GM12878 (cell line): ENCODE measurements around the gene CDR2. TPM values are rescaled to one million over a fixed set of nuclear protein-coding genes. Genes with fewer than 3 reads are reported as not detected.

ENCODE experiments used
- ATAC-seq: fragments of 200-7000 bp; cut with Tn5 transposase; 3 replicates; pipeline ENCODE4 v1.9.1; 2020; ENCODE audit warnings: mild to moderate bottlenecking, moderate library complexity
- BruUV-seq: library from RNA; stranded (reverse); fragments of 400-500 nt; replicated peaks from 2 replicates; lab custom pipeline; 2021; lab: Mats Ljungman, UMichigan
- CTCF ChIA-PET: fragments of 300-600 bp; sonication (Branson Sonifier 250); formaldehyde crosslinking; extraction: SDS; loops from one replicate; lab custom pipeline; 2021; ENCODE audit warnings: inconsistent platforms; lab: Yijun Ruan, JAX
- POLR2A ChIA-PET: fragments of 350-600 bp; formaldehyde crosslinking; extraction: SDS; loops from one replicate; lab custom pipeline; 2021; ENCODE audit warnings: inconsistent platforms; lab: Charles Lee
- RAD21 ChIA-PET: fragments of 300-600 bp; sonication (Branson Sonifier 250); formaldehyde crosslinking; loops from one replicate; lab custom pipeline; 2023; ENCODE audit warnings: antibody characterized with exemption; ENCODE audit not compliant: unreplicated experiment; lab: Charles Lee
- SMC1A ChIA-PET: fragments of 300-600 bp; sonication (Branson Sonifier 250); formaldehyde crosslinking; loops from one replicate; lab custom pipeline; 2023; ENCODE audit not compliant: unreplicated experiment, uncharacterized antibody; lab: Charles Lee
- DNase-seq: peaks from one replicate; pipeline ENCODE4 v3.0.0-alpha.2; 2011; ENCODE audit warnings: low read depth, low spot score
- FAIRE-seq: peaks from 3 replicates; lab custom pipeline; 2011; peaks lifted over from hg19 to GRCh38; lab: Jason Lieb, UNC
- H2AFZ ChIP-seq: 2 replicates; pipeline ENCODE4 v1.6.0; 2011; ENCODE audit warnings: low read depth, low read length, control low read depth; ENCODE audit not compliant: control insufficient read depth
- H3K27ac ChIP-seq: 2 replicates; pipeline ENCODE4 v1.5.1; 2011; ENCODE audit warnings: control low read depth; ENCODE audit not compliant: control insufficient read depth, insufficient read depth
- H3K27me3 ChIP-seq, 2 experiments: replicated peaks in 1 of 2; 2 replicates each; pipeline versions ENCODE4 v1.6.0 to v1.6.1; 2011; ENCODE audit warnings: low read length in 1 of 2; ENCODE audit not compliant: control insufficient read depth in 2 of 2, insufficient read depth in 2 of 2
- H3K36me3 ChIP-seq, 2 experiments: 2 replicates each; pipeline ENCODE4 v1.5.1; 2011; ENCODE audit warnings: low read length in 1 of 2; ENCODE audit not compliant: control insufficient read depth in 2 of 2, insufficient read depth in 2 of 2
- H3K4me1 ChIP-seq: 2 replicates; pipeline ENCODE4 v1.6.1; 2011; ENCODE audit warnings: mild to moderate bottlenecking, low read length, moderate library complexity, mixed read lengths; ENCODE audit not compliant: control insufficient read depth, insufficient read depth
- H3K4me2 ChIP-seq: 2 replicates; pipeline ENCODE4 v1.6.0; 2011; ENCODE audit warnings: control low read depth; ENCODE audit not compliant: control insufficient read depth, insufficient read depth
- H3K4me3 ChIP-seq: fragments of 200-600 bp; sonication (generic); 2 replicates; pipeline ENCODE4 v1.5.1; 2016
- H3K79me2 ChIP-seq: 2 replicates; pipeline ENCODE4 v1.6.0; 2011; ENCODE audit warnings: low read length; ENCODE audit not compliant: control insufficient read depth, insufficient read depth
- H3K9ac ChIP-seq: 2 replicates; pipeline ENCODE4 v1.8.0; 2011; ENCODE audit warnings: low read length, control low read depth, mixed read lengths; ENCODE audit not compliant: control insufficient read depth, insufficient read depth
- H3K9me3 ChIP-seq: replicated peaks from 3 replicates; pipeline ENCODE4 v1.5.1; 2011; ENCODE audit warnings: mild to moderate bottlenecking, low read length; ENCODE audit not compliant: control insufficient read depth, insufficient read depth
- H4K20me1 ChIP-seq: 2 replicates; pipeline ENCODE4 v1.6.0; 2011; ENCODE audit not compliant: control insufficient read depth, insufficient read depth
- BCL11A ChIP-seq: IDR thresholded peaks from 2 replicates; pipeline ENCODE4 v1.6.1; 2011; ENCODE audit warnings: low read depth, low read length
- CBFB ChIP-seq: IDR thresholded peaks from 2 replicates; pipeline ENCODE4 v1.6.1; 2016; ENCODE audit warnings: antibody characterized with exemption, low read depth
- EZH2 ChIP-seq: IDR thresholded peaks from 2 replicates; pipeline ENCODE4 v1.6.1; 2012; ENCODE audit warnings: low read depth, mild to moderate bottlenecking, control low read depth, inconsistent platforms, low read length, borderline replicate concordance; ENCODE audit not compliant: control insufficient read depth
- JUND ChIP-seq: IDR thresholded peaks from 2 replicates; pipeline ENCODE4 v1.6.1; 2012; ENCODE audit warnings: low read depth, mild to moderate bottlenecking, low read length, improper control_type of control experiment, moderate library complexity
- KLF5 ChIP-seq: fragments of 450-650 bp; IDR thresholded peaks from 2 replicates; pipeline ENCODE4 v1.6.1; 2014; ENCODE audit warnings: mild to moderate bottlenecking; ENCODE audit not compliant: partially characterized antibody
- MYC ChIP-seq: IDR thresholded peaks from 2 replicates; pipeline ENCODE4 v1.6.1; 2011; ENCODE audit warnings: mild to moderate bottlenecking, low read length, moderate library complexity, inconsistent platforms; ENCODE audit not compliant: insufficient read depth, insufficient replicate concordance, insufficient read length, severe bottlenecking
- PML ChIP-seq: IDR thresholded peaks from 2 replicates; pipeline ENCODE4 v1.6.1; 2012; ENCODE audit warnings: low read length, inconsistent platforms
- POLR2AphosphoS5 ChIP-seq: IDR thresholded peaks from 2 replicates; pipeline ENCODE4 v1.6.1; 2011; ENCODE audit warnings: mild to moderate bottlenecking, low read length, inconsistent platforms
- RBBP5 ChIP-seq: fragments of 200-600 bp; sonication (generic); conservative IDR thresholded peaks from 2 replicates; pipeline ENCODE4 v1.6.1; 2016
- SIN3A ChIP-seq: IDR thresholded peaks from 2 replicates; pipeline ENCODE4 v1.6.1; 2012; ENCODE audit warnings: low read depth, low read length, improper control_type of control experiment
- SMAD1 ChIP-seq: fragments of 450-650 bp; IDR thresholded peaks from 2 replicates; pipeline ENCODE4 v1.6.1; 2018; ENCODE audit warnings: mild to moderate bottlenecking, low read depth; ENCODE audit not compliant: partially characterized antibody
- SMC3 ChIP-seq: IDR thresholded peaks from 2 replicates; pipeline ENCODE4 v1.6.1; 2011; ENCODE audit warnings: low read length, improper control_type of control experiment, borderline replicate concordance
- YY1 ChIP-seq: IDR thresholded peaks from 2 replicates; pipeline ENCODE4 v1.6.1; 2011; ENCODE audit warnings: low read depth, mild to moderate bottlenecking, low read length
- ZSCAN29 ChIP-seq: fragments of 450-650 bp; IDR thresholded peaks from 2 replicates; pipeline ENCODE4 v1.6.1; 2017; ENCODE audit warnings: mild to moderate bottlenecking, moderate library complexity
- WGBS: methylation state at CpG from one replicate; pipeline ENCODE4 v1.1.6; 2016; ENCODE audit warnings: low lambda C conversion rate; ENCODE audit not compliant: insufficient replicate concordance, insufficient coverage; ENCODE audit errors: missing lambda C conversion rate; 5-methylcytosine and 5-hydroxymethylcytosine counted together
- in situ Hi-C: fragments of 300-500 bp; cut with MboI; formaldehyde crosslinking; loops from 9 replicates; pipeline ENCODE4 v1.14.3; 2018; ENCODE audit warnings: mixed read lengths
- intact Hi-C: fragments of 100-400 bp; cut with micrococcal nuclease; formaldehyde crosslinking; loops from one replicate; pipeline ENCODE4 v1.14.2; 2022; ENCODE audit not compliant: unreplicated experiment
- polyA plus RNA-seq, 11 experiments: library from polyadenylated mRNA; depleted of rRNA in 4 of 11; unstranded in 6 of 11; stranded (reverse) in 5 of 11; fragments of >200 nt; fragmentation: Nextera tagmentation in 4 of 11; fragmentation: Illumina TruSeq in 1 of 11; extraction: Ambion mirVana in 4 of 11; extraction: Trizol in 1 of 11; gene quantifications; 1 replicate in 1 of 11; 2 replicates in 10 of 11; pipeline versions ENCODE4 v1.2.1 to v1.2.3, GENCODE V29; 2011 to 2016; ENCODE audit warnings: inconsistent platforms in 2 of 11, missing spikeins in 2 of 11, low read depth in 1 of 11
- total RNA-seq, 4 experiments: library from RNA; depleted of rRNA in 3 of 4; stranded (reverse); fragments of >200 nt in 3 of 4; fragmentation: Illumina TruSeq in 1 of 4; extraction: Trizol in 1 of 4; gene quantifications; 2 replicates each; pipeline versions ENCODE4 v1.2.1 to v1.2.3, GENCODE V29; 2013 to 2021
- TF ChIP-seq, protein P1 (sequence below): fragments of 450-650 bp; IDR thresholded peaks from 2 replicates; pipeline ENCODE4 v1.6.1; 2017; ENCODE audit warnings: low read depth, mild to moderate bottlenecking, moderate library complexity
- TF ChIP-seq, protein P2 (sequence below): IDR thresholded peaks from 2 replicates; pipeline ENCODE4 v1.6.1; 2011; ENCODE audit warnings: mild to moderate bottlenecking, low read depth, low read length, moderate library complexity; ENCODE audit not compliant: insufficient replicate concordance

The CDR2 gene
- total and polyA plus RNA-seq, 10 of the 15 experiments (the other 5 are each of a cell fraction or from before 2014, with no cell fraction given), result 4.8 to 24.3 (median 19.2) TPM

DNA sequence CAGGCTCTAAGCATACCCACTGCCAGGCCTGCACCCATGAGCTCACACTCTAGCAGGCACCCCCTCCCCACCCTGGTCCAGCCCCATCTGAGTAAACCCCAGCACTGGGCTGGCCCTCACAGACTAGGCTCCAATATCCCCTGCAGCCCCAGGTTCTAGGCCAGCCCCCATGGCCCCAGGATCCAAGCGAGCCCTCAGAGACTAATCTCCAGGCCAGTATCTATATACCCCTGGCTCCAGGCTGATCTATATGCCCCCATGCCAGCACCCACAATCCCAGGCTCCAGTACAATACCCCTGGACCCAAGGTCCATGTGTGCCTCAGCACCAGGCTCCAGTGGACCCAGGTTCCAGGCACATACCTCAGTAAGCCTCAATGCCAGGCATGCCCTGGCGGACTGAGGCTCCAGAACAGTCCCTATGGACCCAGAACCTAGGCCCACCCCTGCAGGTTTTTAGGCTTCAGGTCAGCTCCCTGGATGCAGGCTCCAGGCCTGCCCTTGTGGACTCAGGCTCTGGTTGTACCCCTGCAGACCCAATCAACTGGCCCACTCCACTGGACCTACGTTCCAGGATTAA is 38.7 kb downstream of the CDR2 start:
- RAD21 ChIA-PET, result no interaction called here
- TF ChIP-seq SIN3A, result no peak
- no peak for TF ChIP-seq BCL11A
- no peak for TF ChIP-seq POLR2AphosphoS5
- no peak for TF ChIP-seq PML
- no peak for TF ChIP-seq YY1
- TF ChIP-seq, protein P1, sequence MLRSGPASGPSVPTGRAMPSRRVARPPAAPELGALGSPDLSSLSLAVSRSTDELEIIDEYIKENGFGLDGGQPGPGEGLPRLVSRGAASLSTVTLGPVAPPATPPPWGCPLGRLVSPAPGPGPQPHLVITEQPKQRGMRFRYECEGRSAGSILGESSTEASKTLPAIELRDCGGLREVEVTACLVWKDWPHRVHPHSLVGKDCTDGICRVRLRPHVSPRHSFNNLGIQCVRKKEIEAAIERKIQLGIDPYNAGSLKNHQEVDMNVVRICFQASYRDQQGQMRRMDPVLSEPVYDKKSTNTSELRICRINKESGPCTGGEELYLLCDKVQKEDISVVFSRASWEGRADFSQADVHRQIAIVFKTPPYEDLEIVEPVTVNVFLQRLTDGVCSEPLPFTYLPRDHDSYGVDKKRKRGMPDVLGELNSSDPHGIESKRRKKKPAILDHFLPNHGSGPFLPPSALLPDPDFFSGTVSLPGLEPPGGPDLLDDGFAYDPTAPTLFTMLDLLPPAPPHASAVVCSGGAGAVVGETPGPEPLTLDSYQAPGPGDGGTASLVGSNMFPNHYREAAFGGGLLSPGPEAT, result no peak
- TF ChIP-seq ZSCAN29, result no peak
- TF ChIP-seq KLF5, result no peak
- no peak for TF ChIP-seq EZH2
- TF ChIP-seq SMC3, result no peak
- TF ChIP-seq JUND, result no peak
- no peak for TF ChIP-seq SMAD1
- no peak for TF ChIP-seq MYC
- TF ChIP-seq RBBP5, result no peak
- TF ChIP-seq CBFB, result no peak
- TF ChIP-seq, protein P2, sequence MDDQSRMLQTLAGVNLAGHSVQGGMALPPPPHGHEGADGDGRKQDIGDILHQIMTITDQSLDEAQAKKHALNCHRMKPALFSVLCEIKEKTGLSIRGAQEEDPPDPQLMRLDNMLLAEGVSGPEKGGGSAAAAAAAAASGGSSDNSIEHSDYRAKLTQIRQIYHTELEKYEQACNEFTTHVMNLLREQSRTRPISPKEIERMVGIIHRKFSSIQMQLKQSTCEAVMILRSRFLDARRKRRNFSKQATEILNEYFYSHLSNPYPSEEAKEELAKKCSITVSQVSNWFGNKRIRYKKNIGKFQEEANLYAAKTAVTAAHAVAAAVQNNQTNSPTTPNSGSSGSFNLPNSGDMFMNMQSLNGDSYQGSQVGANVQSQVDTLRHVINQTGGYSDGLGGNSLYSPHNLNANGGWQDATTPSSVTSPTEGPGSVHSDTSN, result no peak
- Histone ChIP-seq H3K79me2 (no peaks in the 10 kb centered on the region), H3K27me3 (no peaks in the 10 kb centered on the region), H3K4me2 (no peak overlapping the region), H3K36me3 (peaks cover 7 to 15% of the 10 kb centered on the region in 2 experiments; a peak in 3 of 4 replicates), H3K9me3 (peaks cover 13% of the 10 kb centered on the region), H3K4me1 (no peaks in the 10 kb centered on the region), H3K27ac (no peak overlapping the region), H2AFZ (no peak overlapping the region), H4K20me1 (no peaks in the 10 kb centered on the region), H3K9ac (no peak overlapping the region), H3K4me3 (no peak overlapping the region)
- POLR2A ChIA-PET, result no interaction called here
- FAIRE-seq (no peak), DNase-seq (no peak), ATAC-seq (no peak)
- in situ Hi-C loops (no loop called here), intact Hi-C loops (no loop called here)
- BruUV-seq, result no TSS peak
- SMC1A ChIA-PET, result no interaction called here
- CTCF ChIA-PET, result interaction anchor here (1.4 to 1.8 kb wide), 2 partner anchors 15 to 35 kb away, joined by 5 read pairs; no protein-coding TSS in a partner anchor
- WGBS, result 100% methylated on average over 3 of the region's 3 CpGs
